GM12878 (cell line): ENCODE results near the gene METAP1D. TPM values are rescaled to one million over a fixed set of nuclear protein-coding genes. Genes with fewer than 3 reads are reported as not detected.

ENCODE experiments used
- ATAC-seq: fragments of 200-7000 bp; cut with Tn5 transposase; 3 replicates; pipeline ENCODE4 v1.9.1; 2020; ENCODE audit warnings: mild to moderate bottlenecking, moderate library complexity
- BruUV-seq: library from RNA; stranded (reverse); fragments of 400-500 nt; replicated peaks from 2 replicates; lab custom pipeline; 2021; lab: Mats Ljungman, UMichigan
- CTCF ChIA-PET: fragments of 300-600 bp; sonication (Branson Sonifier 250); formaldehyde crosslinking; extraction: SDS; loops from one replicate; lab custom pipeline; 2021; ENCODE audit warnings: inconsistent platforms; lab: Yijun Ruan, JAX
- POLR2A ChIA-PET: fragments of 350-600 bp; formaldehyde crosslinking; extraction: SDS; loops from one replicate; lab custom pipeline; 2021; ENCODE audit warnings: inconsistent platforms; lab: Charles Lee
- RAD21 ChIA-PET: fragments of 300-600 bp; sonication (Branson Sonifier 250); formaldehyde crosslinking; loops from one replicate; lab custom pipeline; 2023; ENCODE audit warnings: antibody characterized with exemption; ENCODE audit not compliant: unreplicated experiment; lab: Charles Lee
- SMC1A ChIA-PET: fragments of 300-600 bp; sonication (Branson Sonifier 250); formaldehyde crosslinking; loops from one replicate; lab custom pipeline; 2023; ENCODE audit not compliant: unreplicated experiment, uncharacterized antibody; lab: Charles Lee
- DNase-seq: peaks from one replicate; pipeline ENCODE4 v3.0.0-alpha.2; 2011; ENCODE audit warnings: low read depth, low spot score
- FAIRE-seq: peaks from 3 replicates; lab custom pipeline; 2011; peaks lifted over from hg19 to GRCh38; lab: Jason Lieb, UNC
- H2AFZ ChIP-seq: 2 replicates; pipeline ENCODE4 v1.6.0; 2011; ENCODE audit warnings: low read depth, low read length, control low read depth; ENCODE audit not compliant: control insufficient read depth
- H3K27ac ChIP-seq: 2 replicates; pipeline ENCODE4 v1.5.1; 2011; ENCODE audit warnings: control low read depth; ENCODE audit not compliant: control insufficient read depth, insufficient read depth
- H3K27me3 ChIP-seq, 2 experiments: replicated peaks in 1 of 2; 2 replicates each; pipeline versions ENCODE4 v1.6.0 to v1.6.1; 2011; ENCODE audit warnings: low read length in 1 of 2; ENCODE audit not compliant: control insufficient read depth in 2 of 2, insufficient read depth in 2 of 2
- H3K36me3 ChIP-seq, 2 experiments: 2 replicates each; pipeline ENCODE4 v1.5.1; 2011; ENCODE audit warnings: low read length in 1 of 2; ENCODE audit not compliant: control insufficient read depth in 2 of 2, insufficient read depth in 2 of 2
- H3K4me1 ChIP-seq: 2 replicates; pipeline ENCODE4 v1.6.1; 2011; ENCODE audit warnings: mild to moderate bottlenecking, low read length, moderate library complexity, mixed read lengths; ENCODE audit not compliant: control insufficient read depth, insufficient read depth
- H3K4me2 ChIP-seq: 2 replicates; pipeline ENCODE4 v1.6.0; 2011; ENCODE audit warnings: control low read depth; ENCODE audit not compliant: control insufficient read depth, insufficient read depth
- H3K4me3 ChIP-seq: fragments of 200-600 bp; sonication (generic); 2 replicates; pipeline ENCODE4 v1.5.1; 2016
- H3K79me2 ChIP-seq: 2 replicates; pipeline ENCODE4 v1.6.0; 2011; ENCODE audit warnings: low read length; ENCODE audit not compliant: control insufficient read depth, insufficient read depth
- H3K9ac ChIP-seq: 2 replicates; pipeline ENCODE4 v1.8.0; 2011; ENCODE audit warnings: low read length, control low read depth, mixed read lengths; ENCODE audit not compliant: control insufficient read depth, insufficient read depth
- H3K9me3 ChIP-seq: replicated peaks from 3 replicates; pipeline ENCODE4 v1.5.1; 2011; ENCODE audit warnings: mild to moderate bottlenecking, low read length; ENCODE audit not compliant: control insufficient read depth, insufficient read depth
- H4K20me1 ChIP-seq: 2 replicates; pipeline ENCODE4 v1.6.0; 2011; ENCODE audit not compliant: control insufficient read depth, insufficient read depth
- CBX5 ChIP-seq: sonication (generic); IDR thresholded peaks from 2 replicates; pipeline ENCODE4 v1.6.1; 2016; ENCODE audit warnings: low read depth, moderate library complexity, mild to moderate bottlenecking, inconsistent platforms
- CEBPB ChIP-seq, 2 experiments: fragments of 150-350 bp in 1 of 2; IDR thresholded peaks; 2 replicates each; pipeline ENCODE4 v1.6.1; 2012 to 2014; ENCODE audit warnings: low read depth in 2 of 2, low read length in 2 of 2, borderline replicate concordance in 1 of 2, inconsistent platforms in 1 of 2
- HDGF ChIP-seq: fragments of 450-650 bp; IDR thresholded peaks from 2 replicates; pipeline ENCODE4 v1.6.1; 2016; ENCODE audit warnings: antibody characterized with exemption
- IKZF1 ChIP-seq: fragments of 450-650 bp; conservative IDR thresholded peaks from 2 replicates; pipeline ENCODE4 v1.6.1; 2017; ENCODE audit warnings: antibody characterized with exemption, mild to moderate bottlenecking
- LARP7 ChIP-seq: fragments of 450-650 bp; IDR thresholded peaks from 2 replicates; pipeline ENCODE4 v1.6.1; 2017; ENCODE audit warnings: mild to moderate bottlenecking
- NR2F1 ChIP-seq: fragments of 450-650 bp; conservative IDR thresholded peaks from 2 replicates; pipeline ENCODE4 v1.6.1; 2017; ENCODE audit warnings: mild to moderate bottlenecking
- POU2F2 ChIP-seq: IDR thresholded peaks from 3 replicates; pipeline ENCODE4 v1.6.1; 2011; ENCODE audit warnings: low read depth, mild to moderate bottlenecking, low read length, borderline replicate concordance
- SP1 ChIP-seq: IDR thresholded peaks from one replicate; pipeline ENCODE4 v1.6.1; 2011; ENCODE audit warnings: low read depth, low read length
- SUPT20H ChIP-seq: IDR thresholded peaks from 2 replicates; pipeline ENCODE4 v1.6.1; 2011; ENCODE audit warnings: low read depth, mild to moderate bottlenecking, low read length, moderate library complexity, borderline replicate concordance; ENCODE audit not compliant: control insufficient read depth
- TCF12 ChIP-seq: IDR thresholded peaks from 2 replicates; pipeline ENCODE4 v1.6.1; 2011; ENCODE audit warnings: low read depth, mild to moderate bottlenecking, low read length
- ZNF622 ChIP-seq: fragments of 450-650 bp; IDR thresholded peaks from 2 replicates; pipeline ENCODE4 v1.6.1; 2017; ENCODE audit warnings: mild to moderate bottlenecking, inconsistent platforms
- ZSCAN29 ChIP-seq: fragments of 450-650 bp; IDR thresholded peaks from 2 replicates; pipeline ENCODE4 v1.6.1; 2017; ENCODE audit warnings: mild to moderate bottlenecking, moderate library complexity
- WGBS: methylation state at CpG from one replicate; pipeline ENCODE4 v1.1.6; 2016; ENCODE audit warnings: low lambda C conversion rate; ENCODE audit not compliant: insufficient replicate concordance, insufficient coverage; ENCODE audit errors: missing lambda C conversion rate; 5-methylcytosine and 5-hydroxymethylcytosine counted together
- in situ Hi-C: fragments of 300-500 bp; cut with MboI; formaldehyde crosslinking; loops from 9 replicates; pipeline ENCODE4 v1.14.3; 2018; ENCODE audit warnings: mixed read lengths
- intact Hi-C: fragments of 100-400 bp; cut with micrococcal nuclease; formaldehyde crosslinking; loops from one replicate; pipeline ENCODE4 v1.14.2; 2022; ENCODE audit not compliant: unreplicated experiment
- polyA plus RNA-seq, 11 experiments: library from polyadenylated mRNA; depleted of rRNA in 4 of 11; unstranded in 6 of 11; stranded (reverse) in 5 of 11; fragments of >200 nt; fragmentation: Nextera tagmentation in 4 of 11; fragmentation: Illumina TruSeq in 1 of 11; extraction: Ambion mirVana in 4 of 11; extraction: Trizol in 1 of 11; gene quantifications; 1 replicate in 1 of 11; 2 replicates in 10 of 11; pipeline versions ENCODE4 v1.2.1 to v1.2.3, GENCODE V29; 2011 to 2016; ENCODE audit warnings: inconsistent platforms in 2 of 11, missing spikeins in 2 of 11, low read depth in 1 of 11
- total RNA-seq, 4 experiments: library from RNA; depleted of rRNA in 3 of 4; stranded (reverse); fragments of >200 nt in 3 of 4; fragmentation: Illumina TruSeq in 1 of 4; extraction: Trizol in 1 of 4; gene quantifications; 2 replicates each; pipeline versions ENCODE4 v1.2.1 to v1.2.3, GENCODE V29; 2013 to 2021
- TF ChIP-seq, protein P1 (sequence below): fragments of 450-650 bp; IDR thresholded peaks from 2 replicates; pipeline ENCODE4 v1.6.1; 2017; ENCODE audit warnings: antibody characterized with exemption, mild to moderate bottlenecking, moderate library complexity
- TF ChIP-seq, protein P2 (sequence below): fragments of 450-650 bp; IDR thresholded peaks from 2 replicates; pipeline ENCODE4 v1.6.1; 2016; ENCODE audit warnings: mild to moderate bottlenecking
- TF ChIP-seq, protein P3 (sequence below): fragments of 450-650 bp; IDR thresholded peaks from 2 replicates; pipeline ENCODE4 v1.6.1; 2014; ENCODE audit warnings: mild to moderate bottlenecking
- TF ChIP-seq, protein P4 (sequence below): IDR thresholded peaks from 2 replicates; pipeline ENCODE4 v1.6.1; 2011; ENCODE audit warnings: low read depth, low read length, improper control_type of control experiment, borderline replicate concordance

The METAP1D gene
- total and polyA plus RNA-seq, 10 of the 15 experiments (the other 5 are each of a cell fraction or from before 2014, with no cell fraction given) = 4.5 to 12.1 (median 7.8) TPM

DNA sequence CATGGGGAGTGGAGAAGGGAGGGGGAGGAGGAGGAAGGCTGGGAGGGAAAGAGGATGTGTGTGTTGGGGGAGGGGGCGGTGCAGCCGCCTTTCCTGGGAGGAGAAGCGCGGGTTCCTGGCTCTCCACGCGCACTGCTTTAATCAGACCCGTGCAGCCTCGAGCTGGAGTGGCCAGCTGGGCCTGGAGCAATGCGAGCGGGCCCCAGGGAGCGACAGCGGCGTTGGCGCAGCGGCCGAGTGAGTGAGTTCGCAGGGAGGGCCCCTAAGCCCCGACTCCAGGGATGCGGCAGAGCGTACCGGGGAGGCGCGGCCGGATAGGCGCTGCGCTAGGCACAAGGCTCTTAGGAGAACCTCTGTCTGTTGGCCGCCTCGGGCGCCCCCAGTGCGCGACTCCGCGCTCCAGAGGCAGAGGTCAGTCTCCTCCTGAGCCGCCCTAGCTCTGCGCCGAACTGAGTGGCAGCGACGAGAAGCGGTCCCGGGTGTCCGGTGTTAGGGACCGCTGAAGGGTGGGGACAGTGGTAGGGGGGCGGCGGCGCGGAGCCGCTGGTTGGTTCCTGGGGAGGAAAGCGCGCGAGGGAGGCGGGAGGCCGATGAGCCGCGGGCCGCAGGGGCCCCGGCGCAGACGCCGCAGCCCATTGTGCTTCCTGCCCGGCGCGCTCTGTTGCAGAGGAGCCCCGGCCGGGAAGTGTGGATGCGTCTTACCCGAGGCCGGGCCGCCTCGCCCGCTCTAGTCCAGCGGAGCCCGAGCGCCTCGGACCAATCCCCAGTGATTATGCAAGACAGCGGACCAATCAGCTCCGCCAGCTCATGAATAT, 85.1 kb downstream of the METAP1D start:
- peak overlapping the region; percentile 69 for H3K4me3 ChIP-seq
- ATAC-seq (peak; percentile 89), FAIRE-seq (peak; percentile 84), DNase-seq (no peak)
- intact Hi-C loops (loop anchor here (5.0 kb wide), 1 partner anchor 88 kb away; the partner anchor contains the start of gene METAP1D), in situ Hi-C loops (no loop called here)
- no peaks in the 10 kb centered on the region for H3K79me2 ChIP-seq
- no peaks in the 10 kb centered on the region for H3K36me3 ChIP-seq
- no TSS peak for BruUV-seq
- ChIA-PET POLR2A (no interaction called here), RAD21 (no interaction called here), SMC1A (interaction anchor here (1.0 to 1.4 kb wide), 2 partner anchors 12 to 34 kb away, joined by 3 to 4 read pairs; no protein-coding TSS in a partner anchor), CTCF (interaction anchor here (0.9 to 1.0 kb wide), 3 partner anchors 12 to 377 kb away, joined by 3 read pairs; no protein-coding TSS in a partner anchor)
- H3K9ac ChIP-seq = no peak overlapping the region
- peak overlapping the region; percentile 97 for H3K4me2 ChIP-seq
- H4K20me1 ChIP-seq = peaks cover 7% of the 10 kb centered on the region
- 5% methylated on average over 61 of the region's 76 CpGs for WGBS
- H2AFZ ChIP-seq = peak overlapping the region; percentile 80
- peaks cover 17% of the 10 kb centered on the region for H3K4me1 ChIP-seq
- no peak overlapping the region for H3K27ac ChIP-seq
- peaks cover 46 to 68% of the 10 kb centered on the region in 2 experiments for H3K27me3 ChIP-seq
- H3K9me3 ChIP-seq = no peaks in the 10 kb centered on the region; the same call in 2 of the 3 replicates
- TF ChIP-seq CEBPB (IDR thresholded peaks at IDR 0.05; ENCODE audit: borderline replicate concordance in 1 of 2, low read depth in 2 of 2, low read length in 2 of 2) = 0 out of 4 replicates have a peak, but pooled peaks of 1 of the 2 experiments have one; percentile 8
- TF ChIP-seq NR2F1 = no peak
- 0 out of 2 replicates have a peak, but pooled peaks have one; percentile 12 for TF ChIP-seq IKZF1
- TF ChIP-seq SUPT20H = no peak
- TF ChIP-seq, protein P1, sequence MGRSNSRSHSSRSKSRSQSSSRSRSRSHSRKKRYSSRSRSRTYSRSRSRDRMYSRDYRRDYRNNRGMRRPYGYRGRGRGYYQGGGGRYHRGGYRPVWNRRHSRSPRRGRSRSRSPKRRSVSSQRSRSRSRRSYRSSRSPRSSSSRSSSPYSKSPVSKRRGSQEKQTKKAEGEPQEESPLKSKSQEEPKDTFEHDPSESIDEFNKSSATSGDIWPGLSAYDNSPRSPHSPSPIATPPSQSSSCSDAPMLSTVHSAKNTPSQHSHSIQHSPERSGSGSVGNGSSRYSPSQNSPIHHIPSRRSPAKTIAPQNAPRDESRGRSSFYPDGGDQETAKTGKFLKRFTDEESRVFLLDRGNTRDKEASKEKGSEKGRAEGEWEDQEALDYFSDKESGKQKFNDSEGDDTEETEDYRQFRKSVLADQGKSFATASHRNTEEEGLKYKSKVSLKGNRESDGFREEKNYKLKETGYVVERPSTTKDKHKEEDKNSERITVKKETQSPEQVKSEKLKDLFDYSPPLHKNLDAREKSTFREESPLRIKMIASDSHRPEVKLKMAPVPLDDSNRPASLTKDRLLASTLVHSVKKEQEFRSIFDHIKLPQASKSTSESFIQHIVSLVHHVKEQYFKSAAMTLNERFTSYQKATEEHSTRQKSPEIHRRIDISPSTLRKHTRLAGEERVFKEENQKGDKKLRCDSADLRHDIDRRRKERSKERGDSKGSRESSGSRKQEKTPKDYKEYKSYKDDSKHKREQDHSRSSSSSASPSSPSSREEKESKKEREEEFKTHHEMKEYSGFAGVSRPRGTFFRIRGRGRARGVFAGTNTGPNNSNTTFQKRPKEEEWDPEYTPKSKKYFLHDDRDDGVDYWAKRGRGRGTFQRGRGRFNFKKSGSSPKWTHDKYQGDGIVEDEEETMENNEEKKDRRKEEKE = no peak
- TF ChIP-seq ZNF622 = no peak
- TF ChIP-seq CBX5 = no peak
- 0 out of 2 replicates have a peak, but pooled peaks have one; percentile 37 for TF ChIP-seq LARP7
- TF ChIP-seq, protein P2, sequence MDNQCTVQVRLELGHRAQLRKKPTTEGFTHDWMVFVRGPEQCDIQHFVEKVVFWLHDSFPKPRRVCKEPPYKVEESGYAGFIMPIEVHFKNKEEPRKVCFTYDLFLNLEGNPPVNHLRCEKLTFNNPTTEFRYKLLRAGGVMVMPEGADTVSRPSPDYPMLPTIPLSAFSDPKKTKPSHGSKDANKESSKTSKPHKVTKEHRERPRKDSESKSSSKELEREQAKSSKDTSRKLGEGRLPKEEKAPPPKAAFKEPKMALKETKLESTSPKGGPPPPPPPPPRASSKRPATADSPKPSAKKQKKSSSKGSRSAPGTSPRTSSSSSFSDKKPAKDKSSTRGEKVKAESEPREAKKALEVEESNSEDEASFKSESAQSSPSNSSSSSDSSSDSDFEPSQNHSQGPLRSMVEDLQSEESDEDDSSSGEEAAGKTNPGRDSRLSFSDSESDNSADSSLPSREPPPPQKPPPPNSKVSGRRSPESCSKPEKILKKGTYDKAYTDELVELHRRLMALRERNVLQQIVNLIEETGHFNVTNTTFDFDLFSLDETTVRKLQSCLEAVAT = no peak
- no peak for TF ChIP-seq ZSCAN29
- TF ChIP-seq, protein P3, sequence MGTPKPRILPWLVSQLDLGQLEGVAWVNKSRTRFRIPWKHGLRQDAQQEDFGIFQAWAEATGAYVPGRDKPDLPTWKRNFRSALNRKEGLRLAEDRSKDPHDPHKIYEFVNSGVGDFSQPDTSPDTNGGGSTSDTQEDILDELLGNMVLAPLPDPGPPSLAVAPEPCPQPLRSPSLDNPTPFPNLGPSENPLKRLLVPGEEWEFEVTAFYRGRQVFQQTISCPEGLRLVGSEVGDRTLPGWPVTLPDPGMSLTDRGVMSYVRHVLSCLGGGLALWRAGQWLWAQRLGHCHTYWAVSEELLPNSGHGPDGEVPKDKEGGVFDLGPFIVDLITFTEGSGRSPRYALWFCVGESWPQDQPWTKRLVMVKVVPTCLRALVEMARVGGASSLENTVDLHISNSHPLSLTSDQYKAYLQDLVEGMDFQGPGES = no peak
- TF ChIP-seq TCF12 = no peak
- TF ChIP-seq, protein P4, sequence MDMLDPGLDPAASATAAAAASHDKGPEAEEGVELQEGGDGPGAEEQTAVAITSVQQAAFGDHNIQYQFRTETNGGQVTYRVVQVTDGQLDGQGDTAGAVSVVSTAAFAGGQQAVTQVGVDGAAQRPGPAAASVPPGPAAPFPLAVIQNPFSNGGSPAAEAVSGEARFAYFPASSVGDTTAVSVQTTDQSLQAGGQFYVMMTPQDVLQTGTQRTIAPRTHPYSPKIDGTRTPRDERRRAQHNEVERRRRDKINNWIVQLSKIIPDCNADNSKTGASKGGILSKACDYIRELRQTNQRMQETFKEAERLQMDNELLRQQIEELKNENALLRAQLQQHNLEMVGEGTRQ = no peak
- TF ChIP-seq POU2F2 = peak; percentile 98
- TF ChIP-seq SP1 = peak; percentile 39
- no peak for TF ChIP-seq HDGF
